GM18508 (cell line): ENCODE measurements around the gene CYBC1.

Experiments used
- ATAC-seq: cut with Tn5 transposase; IDR thresholded peaks from one replicate; pipeline ENCODE4 v1.9.1; 2021; ENCODE audit warnings: moderate number of reproducible peaks; ENCODE audit not compliant: insufficient read depth, unreplicated experiment

CYBC1 gene

GRCh38 chr17:82436601-82437324, 13.8 kb downstream of the CYBC1 start:
- no peak for ATAC-seq

- ATAC-seq: no peak
These were observed 14.7 kb downstream of the CYBC1 start for GRCh38 chr17:82435601-82436583.

GRCh38 chr17:82435103-82435502, 15.4 kb downstream of the CYBC1 start:
- ATAC-seq: no peak

- no peak for ATAC-seq
These were observed 16.4 kb downstream of the CYBC1 start for GRCh38 chr17:82434216-82434565.

GRCh38 chr17:82433560-82434215, 16.9 kb downstream of the CYBC1 start:
- no peak for ATAC-seq

- ATAC-seq: no peak
These were observed 18.5 kb downstream of the CYBC1 start for GRCh38 chr17:82432017-82432416.

- no peak for ATAC-seq
These were observed 20.7 kb downstream of the CYBC1 start for GRCh38 chr17:82429824-82430223.

- ATAC-seq: no peak
These were observed 22.0 kb downstream of the CYBC1 start for GRCh38 chr17:82428546-82428945.

- no peak for ATAC-seq
These were observed 25.7 kb downstream of the CYBC1 start for GRCh38 chr17:82424863-82425159.

GRCh38 chr17:82424001-82424862, 26.3 kb downstream of the CYBC1 start:
- ATAC-seq: no peak

- no peak for ATAC-seq
These were observed 31.0 kb downstream of the CYBC1 start for GRCh38 chr17:82419540-82419939.

GRCh38 chr17:82418001-82418986, 32.3 kb downstream of the CYBC1 start, which contains the start of the genes HEXD and OGFOD3:
Gene HEXD, plus strand, starts transcription at chr17:82418347. Its CDS starts 1,453 bp downstream, at chr17:82419800.
Gene OGFOD3, minus strand, starts transcription at chr17:82418586. Its CDS starts 101 bp downstream, at chr17:82418485.
- no peak for ATAC-seq

- ATAC-seq: no peak
These were observed 33.8 kb downstream of the CYBC1 start for GRCh38 chr17:82416771-82417170.

- no peak for ATAC-seq
These were observed 34.3 kb downstream of the CYBC1 start for GRCh38 chr17:82416264-82416663.

- no peak for ATAC-seq
These were observed 34.8 kb downstream of the CYBC1 start for GRCh38 chr17:82415786-82416185.

- ATAC-seq: no peak
These were observed 35.2 kb downstream of the CYBC1 start for GRCh38 chr17:82415336-82415735.

GRCh38 chr17:82414548-82415281, 35.8 kb downstream of the CYBC1 start:
- ATAC-seq: no peak
